H7 (cell line): ENCODE results near the gene KIAA0825. TPM values are rescaled to one million over a fixed set of nuclear protein-coding genes. Genes with fewer than 3 reads are reported as not detected.
A peak's percentile ranks its signal among the peaks of the same experiment; 100 is the strongest.

ENCODE experiments used
- DNase-seq: peaks from one replicate; pipeline ENCODE4 v3.0.0; 2012
- H3K27me3 ChIP-seq: 2 replicates; pipeline ENCODE4 v1.6.0; 2011; ENCODE audit warnings: mild to moderate bottlenecking, low read length; ENCODE audit not compliant: control insufficient read depth, insufficient read depth
- H3K36me3 ChIP-seq: replicated peaks from 2 replicates; pipeline ENCODE4 v1.5.1; 2011; ENCODE audit warnings: low read length; ENCODE audit not compliant: control insufficient read depth, insufficient read depth
- H3K4me3 ChIP-seq: 2 replicates; pipeline ENCODE4 v1.5.1; 2011; ENCODE audit warnings: low read depth, mild to moderate bottlenecking, control low read depth, low read length, moderate library complexity; ENCODE audit not compliant: insufficient read depth
- total RNA-seq: library from RNA; depleted of rRNA; stranded (reverse); fragments of >200 nt; shearing (Covaris generic); gene quantifications from 2 replicates; pipeline ENCODE4 v1.2.3, GENCODE V29; 2014

KIAA0825 gene
- total RNA-seq, 1 experiment from 2014 or later = 1.5 TPM

DNA sequence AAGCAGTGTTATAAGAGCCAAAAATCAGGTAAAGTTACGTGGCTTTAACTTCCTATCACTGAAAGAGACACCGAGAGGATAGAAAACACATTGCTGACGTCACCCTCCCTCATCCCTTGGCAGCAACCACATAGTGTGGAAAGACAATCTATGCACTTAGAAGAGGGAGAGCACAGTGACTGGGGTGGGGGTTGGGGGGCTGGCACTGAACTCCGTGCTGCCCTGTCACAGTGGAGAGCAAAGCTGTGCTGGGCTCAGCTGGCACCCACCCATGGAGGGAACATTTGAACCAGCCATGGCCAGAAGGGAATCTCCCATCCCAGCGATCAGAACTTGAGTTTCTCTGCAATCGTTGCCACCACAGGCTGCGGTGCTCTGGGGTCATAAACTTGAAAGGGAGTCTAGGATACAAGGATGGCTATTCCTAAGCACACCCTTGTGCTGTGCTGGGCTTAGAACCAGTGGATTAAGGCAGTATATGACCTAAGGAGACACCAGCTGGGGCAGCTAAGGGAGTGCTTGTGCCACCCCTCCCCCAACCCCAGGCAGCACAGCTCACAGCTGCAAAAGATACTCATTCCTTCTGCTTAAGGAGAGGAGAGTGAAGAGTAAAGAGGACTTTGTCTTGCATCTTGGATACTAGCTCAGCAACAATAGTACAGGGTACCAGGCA, 73.4 kb downstream of the KIAA0825 start:
- no peak for DNase-seq
- no peaks in the 10 kb centered on the region; the same call in 1 of the 2 replicates for H3K36me3 ChIP-seq
- no peaks in the 10 kb centered on the region for H3K27me3 ChIP-seq
- H3K4me3 ChIP-seq = no peak overlapping the region

DNA sequence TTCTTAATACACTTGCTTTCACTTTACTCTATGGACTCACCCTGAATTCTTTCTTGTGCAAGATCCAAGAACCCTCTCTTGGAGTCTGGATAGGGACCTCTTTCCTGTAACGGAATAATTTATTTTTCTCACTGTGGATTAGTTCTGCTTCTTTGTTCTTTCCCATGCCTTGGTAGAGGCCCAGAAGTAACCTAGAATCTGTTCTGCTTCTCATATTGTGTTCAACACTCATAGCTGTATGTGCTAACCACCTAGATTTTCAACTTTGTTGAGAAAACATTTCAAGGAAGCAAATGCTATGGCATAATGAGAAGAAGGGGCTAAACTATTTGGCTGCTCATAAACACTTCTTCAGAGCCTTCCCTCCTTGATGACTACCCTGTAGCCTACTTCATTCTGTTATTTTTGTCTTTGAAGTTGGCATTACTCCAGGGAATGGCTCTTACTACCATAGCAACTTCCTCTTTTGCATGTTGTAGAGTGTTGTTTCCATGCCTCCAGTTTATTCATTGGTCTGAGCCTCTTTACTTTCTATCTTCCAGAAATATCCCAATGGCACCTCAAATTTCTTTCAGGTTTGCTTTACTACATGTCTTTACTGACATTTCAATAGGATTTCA, 74.3 kb downstream of the KIAA0825 start:
- Histone ChIP-seq H3K4me3 (no peak overlapping the region), H3K27me3 (no peaks in the 10 kb centered on the region), H3K36me3 (no peaks in the 10 kb centered on the region; the same call in 1 of the 2 replicates)
- no peak for DNase-seq

DNA sequence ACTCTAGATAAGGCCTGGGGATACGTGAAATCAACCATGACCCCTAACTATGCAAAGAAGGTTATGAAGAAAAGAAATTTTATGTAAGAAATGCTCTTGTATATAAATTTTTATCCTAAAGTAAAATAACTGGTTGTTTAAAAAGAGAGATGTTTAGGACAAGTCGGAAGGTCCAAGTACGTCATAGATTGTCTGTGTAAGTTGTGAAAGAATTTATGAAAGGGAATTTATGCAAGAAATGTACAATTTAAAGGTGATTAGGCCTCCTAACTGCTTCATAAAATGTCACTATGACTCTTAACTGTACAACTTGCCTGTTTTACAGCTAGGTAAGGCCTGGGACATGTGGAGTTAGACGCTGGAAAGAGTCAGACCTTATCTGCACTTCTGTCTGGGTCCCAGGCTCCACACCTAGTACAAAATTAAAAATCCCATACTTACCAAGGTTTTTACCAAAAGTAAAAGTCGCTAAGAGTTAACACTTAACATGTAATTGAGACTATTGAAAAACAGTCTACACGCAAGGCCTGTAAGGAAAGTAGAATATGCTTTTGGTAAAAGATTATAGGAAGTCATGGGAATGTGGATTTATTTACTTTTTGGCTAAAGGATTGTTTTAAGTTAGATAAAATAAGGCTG, 77.4 kb downstream of the KIAA0825 start:
- Histone ChIP-seq H3K36me3 (no peaks in the 10 kb centered on the region; the same call in 1 of the 2 replicates), H3K27me3 (no peaks in the 10 kb centered on the region), H3K4me3 (no peak overlapping the region)
- no peak for DNase-seq

DNA sequence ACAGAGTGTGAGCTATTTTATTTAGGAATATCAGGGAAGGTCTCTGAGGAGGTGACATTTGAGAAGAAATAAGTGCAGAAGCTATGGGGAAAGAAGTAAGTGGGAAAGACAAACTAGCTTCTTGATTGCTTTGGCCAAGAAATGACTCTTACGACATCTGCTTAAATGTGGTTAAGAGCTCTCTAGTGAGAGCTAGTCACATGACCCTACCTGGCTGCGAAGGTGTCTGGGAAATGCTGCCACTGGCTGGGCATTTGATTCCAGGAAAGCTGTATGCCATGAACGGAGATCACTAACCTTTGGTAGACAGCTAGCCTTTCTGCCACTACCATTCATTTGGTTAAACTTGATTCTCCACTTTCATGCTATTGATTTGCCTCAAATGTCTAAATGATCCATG, 80.1 kb downstream of the KIAA0825 start:
- Histone ChIP-seq H3K36me3 (no peaks in the 10 kb centered on the region; the same call in 1 of the 2 replicates), H3K27me3 (no peaks in the 10 kb centered on the region), H3K4me3 (no peak overlapping the region)
- DNase-seq = no peak

DNA sequence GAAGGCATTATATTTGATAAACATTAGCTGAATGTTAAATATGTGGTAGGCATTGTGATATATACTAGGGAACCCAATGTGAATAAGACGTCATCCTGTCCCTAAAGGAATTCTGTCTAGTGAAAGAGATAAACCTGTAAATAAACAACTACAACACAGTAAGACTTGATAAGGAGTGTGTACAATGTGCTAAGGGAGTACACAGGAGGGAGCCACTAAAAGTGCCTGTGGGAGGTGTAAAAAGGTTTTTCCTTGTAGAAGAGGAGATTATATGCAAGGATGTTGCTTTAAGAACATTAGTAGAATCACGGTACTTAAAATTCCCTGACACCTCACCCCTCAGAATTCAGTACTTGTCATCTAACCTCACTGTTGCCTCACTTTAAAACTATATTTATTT, 91.7 kb downstream of the KIAA0825 start:
- H3K4me3 ChIP-seq = no peak overlapping the region
- DNase-seq = no peak
- H3K36me3 ChIP-seq = no peaks in the 10 kb centered on the region
- H3K27me3 ChIP-seq = no peaks in the 10 kb centered on the region

DNA sequence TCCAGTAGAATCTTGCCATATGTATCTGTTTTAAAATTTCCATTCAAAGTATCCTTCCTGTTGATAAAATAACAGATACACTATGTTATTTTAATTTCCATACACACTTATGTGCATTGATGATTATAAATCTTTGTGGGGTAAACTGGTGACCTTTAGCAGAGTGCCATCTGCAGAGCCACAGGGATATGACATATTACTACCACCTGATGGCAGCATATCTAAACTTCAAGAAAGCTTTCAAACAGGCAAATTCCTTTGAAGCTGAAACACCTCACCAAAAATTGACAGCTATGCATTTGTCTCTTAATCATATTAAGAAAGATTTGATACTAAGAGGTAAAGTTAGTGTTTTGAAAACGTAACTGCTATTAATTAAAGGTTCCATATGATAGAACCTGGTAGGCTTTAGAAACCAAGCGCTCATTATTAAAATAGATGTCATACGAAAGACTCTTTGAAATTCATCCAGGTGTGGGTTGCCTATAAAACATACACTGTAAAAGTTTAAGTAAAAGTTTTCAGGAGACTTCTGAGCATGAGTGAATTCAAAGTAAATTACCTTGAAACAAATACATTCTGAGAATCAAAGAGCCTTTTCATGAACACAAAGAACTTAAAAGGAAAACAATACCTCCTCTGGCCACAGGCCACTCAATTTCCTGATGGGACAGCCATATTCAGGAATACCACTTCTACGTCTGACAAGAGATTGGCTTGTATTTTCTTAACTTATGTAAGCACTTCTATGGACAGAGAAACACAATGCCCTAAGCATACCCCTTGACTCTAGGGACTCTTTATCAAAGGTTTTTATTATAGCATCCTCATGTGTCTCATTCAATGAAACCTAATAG, 93.3 kb downstream of the KIAA0825 start:
- Histone ChIP-seq H3K27me3 (no peaks in the 10 kb centered on the region), H3K36me3 (no peaks in the 10 kb centered on the region), H3K4me3 (no peak overlapping the region)
- peak; percentile 35 for DNase-seq

DNA sequence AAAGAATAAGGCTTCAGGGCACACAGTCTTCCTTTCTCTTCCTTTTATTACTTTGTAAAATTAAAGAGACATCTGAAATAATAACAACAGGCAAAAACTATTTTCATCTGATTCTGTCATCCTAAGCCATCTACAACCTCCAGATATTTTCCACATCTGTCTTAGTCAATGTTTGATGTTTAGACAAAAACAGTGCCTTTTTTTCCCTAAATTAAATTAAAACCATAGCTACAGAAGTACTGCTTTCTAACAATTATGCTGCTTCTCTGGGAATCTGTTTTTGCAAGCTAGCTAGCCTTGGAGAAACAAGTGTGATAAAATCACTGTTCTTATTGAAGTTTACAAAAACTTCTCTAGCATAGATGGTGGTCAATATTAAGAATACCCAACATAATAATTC, 95.4 kb downstream of the KIAA0825 start:
- Histone ChIP-seq H3K36me3 (no peaks in the 10 kb centered on the region), H3K27me3 (no peaks in the 10 kb centered on the region), H3K4me3 (no peak overlapping the region)
- no peak for DNase-seq

DNA sequence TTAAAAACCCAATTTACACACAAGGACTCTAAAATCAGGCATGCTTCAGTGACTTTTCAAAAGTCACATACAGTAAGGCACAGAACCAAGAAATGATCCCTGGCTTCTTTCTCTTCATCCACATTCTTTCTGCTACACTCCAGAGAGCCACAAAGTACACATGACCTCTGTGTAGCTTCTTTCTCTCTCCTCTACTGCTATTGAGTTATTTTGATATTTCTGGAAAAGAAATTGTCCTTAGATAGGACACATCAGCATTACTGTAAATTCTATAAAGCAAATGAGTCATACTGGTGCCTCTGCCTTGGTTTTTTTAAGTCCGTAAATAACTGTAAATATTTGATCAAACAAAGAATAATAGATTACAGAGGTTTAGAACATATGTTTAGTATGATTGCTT, 96.3 kb downstream of the KIAA0825 start:
- no peaks in the 10 kb centered on the region for H3K36me3 ChIP-seq
- H3K4me3 ChIP-seq = no peak overlapping the region
- no peak for DNase-seq
- H3K27me3 ChIP-seq = no peaks in the 10 kb centered on the region

DNA sequence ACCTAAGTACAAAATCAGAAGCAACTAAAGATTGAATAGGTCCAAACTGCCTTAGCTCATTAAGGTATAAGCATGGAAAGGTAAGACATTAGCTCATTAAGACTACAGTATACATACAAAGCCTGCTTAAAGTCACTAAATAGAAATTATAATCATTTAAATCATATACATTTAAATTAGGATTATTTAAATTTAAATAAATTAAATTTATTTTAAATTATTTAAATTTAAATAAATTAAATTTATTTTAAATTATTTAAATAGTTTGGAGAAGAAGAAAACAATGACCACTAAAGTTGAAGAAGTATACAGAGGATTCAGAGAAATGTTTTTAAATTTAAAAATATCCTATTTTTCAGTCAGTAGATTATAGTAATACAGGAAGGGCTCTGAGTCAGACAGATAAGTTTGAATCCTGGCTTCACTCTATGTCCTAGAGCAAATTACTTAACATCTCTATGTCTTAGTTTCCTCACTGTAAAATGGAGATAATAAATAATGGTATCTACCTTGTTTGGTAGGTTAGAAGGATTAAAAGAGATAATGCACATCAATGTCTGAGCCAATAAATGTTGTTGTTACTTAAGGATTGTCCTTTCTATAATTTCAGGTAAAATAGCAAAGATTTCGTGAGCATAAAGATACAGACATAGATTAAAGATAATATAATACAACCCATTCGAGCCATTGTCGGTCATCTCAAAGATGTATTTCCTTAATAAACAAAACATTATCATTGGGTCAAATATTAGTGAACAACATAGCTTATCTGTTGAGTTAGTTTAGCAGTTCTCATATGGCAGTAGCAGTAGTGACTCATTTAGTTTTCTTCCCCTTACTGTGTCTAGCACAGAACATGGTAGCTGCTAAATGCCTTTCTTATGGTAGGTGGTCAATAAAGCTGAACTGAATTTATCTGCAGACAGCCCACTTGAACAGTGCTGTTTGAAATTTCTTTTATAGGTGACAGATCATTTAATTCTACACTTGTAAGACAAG, 100.6 kb downstream of the KIAA0825 start:
- Histone ChIP-seq H3K36me3 (no peaks in the 10 kb centered on the region), H3K27me3 (no peaks in the 10 kb centered on the region), H3K4me3 (no peak overlapping the region)
- no peak for DNase-seq

DNA sequence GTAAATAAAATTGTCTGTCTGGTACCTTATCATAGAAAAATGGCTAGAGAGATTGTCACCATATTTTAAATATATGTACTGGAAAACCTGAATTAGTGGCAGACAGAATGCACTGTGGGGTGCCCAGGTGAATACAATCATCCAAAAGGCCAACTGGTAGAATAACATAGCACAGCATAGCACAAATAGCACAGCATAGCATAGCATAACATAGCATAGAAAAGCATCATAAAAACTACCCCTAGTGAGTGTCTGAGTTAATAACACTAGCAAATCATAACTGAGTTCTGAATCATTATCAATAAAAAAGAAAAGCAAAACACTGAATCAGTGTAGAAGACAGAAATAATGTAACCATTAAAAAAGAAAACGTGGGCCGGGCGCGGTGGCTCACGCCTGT, 102.3 kb downstream of the KIAA0825 start:
- no peak for DNase-seq
- Histone ChIP-seq H3K27me3 (no peaks in the 10 kb centered on the region), H3K36me3 (no peaks in the 10 kb centered on the region), H3K4me3 (no peak overlapping the region)

DNA sequence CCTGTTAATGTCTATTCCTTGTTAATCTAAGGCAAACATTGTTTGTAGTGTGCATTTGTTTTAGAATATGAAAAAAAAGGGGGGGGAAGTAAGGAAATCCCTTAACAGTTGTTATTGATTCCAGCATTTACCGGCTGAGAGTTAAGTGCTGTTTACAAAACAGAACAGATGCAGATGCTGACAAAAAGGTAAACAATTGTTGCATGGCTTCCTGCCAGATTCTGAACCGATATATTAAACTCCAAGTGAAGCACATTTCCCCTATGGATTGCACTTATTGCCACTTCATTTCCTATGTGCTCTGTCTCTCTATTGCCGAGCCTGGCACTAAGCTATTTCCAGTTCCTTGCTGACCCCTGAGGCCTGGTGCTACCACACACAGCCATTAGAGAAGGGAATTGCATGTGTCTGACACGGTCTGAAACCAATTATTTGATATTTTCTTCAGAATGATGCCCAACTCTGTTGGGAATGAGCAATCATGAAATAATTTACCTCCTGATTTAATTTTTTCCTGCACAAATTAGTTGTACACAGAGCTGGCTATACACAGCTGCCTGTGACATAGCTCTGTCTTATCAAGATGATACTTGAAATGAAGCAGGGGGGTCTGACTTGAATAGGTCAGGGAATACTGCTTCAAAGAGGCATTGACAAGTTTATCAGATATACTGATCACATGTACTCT, 109.8 kb downstream of the KIAA0825 start:
- no peak overlapping the region for H3K4me3 ChIP-seq
- DNase-seq = no peak
- no peaks in the 10 kb centered on the region for H3K36me3 ChIP-seq
- H3K27me3 ChIP-seq = no peaks in the 10 kb centered on the region

DNA sequence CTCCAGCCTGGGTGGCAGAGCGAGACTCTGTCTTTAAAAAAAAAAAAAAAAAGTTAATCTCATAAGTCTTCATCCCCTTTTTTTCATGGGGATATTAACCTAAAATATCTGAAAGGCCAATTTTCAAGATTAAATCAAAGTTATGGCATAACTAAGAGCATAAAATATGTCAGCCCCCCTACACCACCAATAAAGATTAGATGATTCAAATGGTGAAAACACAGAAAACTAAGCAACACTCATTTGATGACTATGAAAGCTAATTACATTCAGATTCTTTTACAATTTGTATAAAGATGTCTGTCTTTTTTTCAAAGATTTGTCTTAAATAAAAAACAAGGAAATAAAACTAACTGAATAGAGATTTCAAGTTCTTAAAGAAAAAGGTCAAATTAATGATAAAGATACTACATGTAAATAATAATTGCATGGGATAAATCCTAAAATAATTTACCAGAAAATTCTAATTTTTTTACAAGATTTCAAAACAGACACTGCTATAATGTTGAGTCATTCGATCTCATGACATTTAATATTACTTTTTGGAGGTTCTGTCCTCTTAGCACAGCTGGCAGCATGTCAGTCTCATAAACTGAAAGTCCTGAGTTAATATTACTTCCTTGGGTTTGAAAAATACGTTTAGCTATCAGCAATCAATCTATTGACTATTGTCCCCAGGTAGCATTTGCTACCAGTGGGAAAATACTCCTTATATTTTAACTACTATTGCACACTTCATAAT, 112.9 kb downstream of the KIAA0825 start:
- H3K36me3 ChIP-seq = no peaks in the 10 kb centered on the region
- H3K27me3 ChIP-seq = no peaks in the 10 kb centered on the region
- no peak for DNase-seq
- no peak overlapping the region for H3K4me3 ChIP-seq

DNA sequence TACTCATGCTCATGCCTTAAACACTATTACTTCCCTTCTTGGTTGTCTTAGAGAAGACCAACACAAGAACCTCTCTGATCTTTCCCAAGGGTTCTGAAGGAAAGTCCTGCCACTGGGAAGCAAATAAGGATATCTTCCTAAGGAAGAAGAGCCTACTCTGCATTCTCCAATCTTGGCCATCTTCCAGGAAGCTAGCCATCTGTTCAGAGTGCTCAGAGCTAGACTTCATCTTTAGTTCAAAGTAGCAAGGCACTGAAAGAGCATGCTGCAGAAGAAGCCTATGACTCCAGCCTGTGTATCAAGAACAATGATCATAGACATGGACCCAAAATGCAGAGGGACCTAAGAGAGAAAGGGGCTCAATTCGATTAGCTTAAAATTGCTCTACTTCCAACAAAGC, 114.7 kb downstream of the KIAA0825 start:
- Histone ChIP-seq H3K27me3 (no peaks in the 10 kb centered on the region), H3K36me3 (no peaks in the 10 kb centered on the region), H3K4me3 (no peak overlapping the region)
- no peak for DNase-seq
